GOT3 (cell line): ENCODE results near the gene MAP3K5.
"Not testable (repeated sequence)": the region's sequence is repeated elsewhere in the genome, so short reads cannot be mapped to it uniquely, and the experiment has no call there.

ENCODE experiments used
- DNase-seq: peaks from one replicate; lab custom pipeline; 2025; ENCODE audit warnings: mixed read lengths; lab: John Stamatoyannopoulos, UW

MAP3K5 gene

GRCh38 chr6:136725124-136725523 lies 67.2 kb downstream of the MAP3K5 start:
- no peak for DNase-seq

- no peak for DNase-seq
Measured at GRCh38 chr6:136723780-136724179, 68.5 kb downstream of the MAP3K5 start.

DNA sequence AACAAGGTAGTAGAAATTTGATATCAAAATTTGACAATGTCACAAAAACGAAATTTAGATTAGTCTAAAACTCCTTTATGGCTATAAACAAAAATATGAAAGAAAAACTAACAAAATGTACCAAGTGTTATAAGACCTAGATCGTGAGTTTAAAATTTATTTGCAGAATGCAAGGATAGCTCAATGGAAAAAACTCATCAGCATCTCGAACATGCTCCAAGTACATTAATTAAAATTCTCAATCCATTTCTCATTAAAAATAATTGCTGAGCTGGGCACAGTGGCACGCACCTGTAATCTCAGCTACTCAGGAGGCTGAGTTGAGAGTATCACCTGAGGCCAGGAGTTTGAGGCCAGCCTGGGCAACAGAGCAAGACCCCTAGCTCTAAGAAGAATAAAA lies 70.8 kb downstream of the MAP3K5 start:
- no peak for DNase-seq

DNA sequence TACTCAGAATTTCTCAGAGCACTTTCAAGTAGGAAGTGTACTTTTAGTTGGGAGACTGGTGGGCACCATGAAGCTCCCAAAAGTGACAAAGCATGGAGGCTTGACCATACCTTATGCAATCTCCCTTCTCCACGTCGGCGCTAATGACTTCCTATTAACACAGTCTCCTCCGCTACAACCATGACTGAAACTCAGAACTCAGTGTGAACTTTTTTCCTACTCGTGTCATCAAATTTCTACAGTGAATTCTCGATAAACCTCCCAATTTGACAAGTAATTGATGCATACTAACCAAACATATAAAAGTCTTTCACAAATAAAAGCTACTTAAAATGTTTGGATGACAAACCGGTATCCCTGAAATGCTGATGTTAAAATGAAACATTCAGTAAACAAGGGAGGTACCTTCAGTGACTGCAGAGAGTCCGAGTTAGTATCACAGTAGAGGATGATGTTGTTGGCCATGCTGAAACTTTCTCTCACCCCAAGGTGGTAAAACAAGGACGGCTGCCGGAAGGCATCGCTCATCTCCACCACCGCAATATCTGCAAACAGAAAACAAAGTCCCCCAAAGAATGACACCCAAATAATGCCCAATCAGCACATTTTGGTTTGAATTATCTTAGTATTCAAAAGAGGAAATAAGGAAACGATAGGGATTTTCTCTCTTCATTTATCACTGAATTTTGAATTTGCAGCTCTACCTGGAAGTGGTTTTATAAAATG lies 72.1 kb downstream of the MAP3K5 start:
- no peak for DNase-seq

- no peak for DNase-seq
Measured at GRCh38 chr6:136719280-136720044, 72.8 kb downstream of the MAP3K5 start.

DNA sequence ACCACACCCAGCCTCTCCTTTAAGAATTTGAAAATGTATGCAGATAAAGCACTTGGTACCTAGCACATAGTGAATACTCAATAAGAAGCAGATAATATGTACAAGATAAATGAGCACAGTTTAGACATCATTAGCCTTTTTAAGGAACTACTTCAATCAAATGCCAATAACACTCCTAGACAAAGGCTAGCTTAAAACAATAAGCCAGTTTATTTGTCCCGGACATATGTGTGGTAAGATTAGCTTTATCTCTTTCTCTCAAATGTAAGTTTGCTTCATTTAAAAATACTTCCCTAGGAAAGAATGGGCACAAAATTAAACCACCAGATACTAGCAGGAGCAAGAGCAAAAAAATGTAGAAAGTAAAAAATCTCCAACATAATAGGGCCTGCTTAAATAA lies 73.8 kb downstream of the MAP3K5 start:
- no peak for DNase-seq

- no peak for DNase-seq
Measured at GRCh38 chr6:136717716-136717990, 74.6 kb downstream of the MAP3K5 start.

DNA sequence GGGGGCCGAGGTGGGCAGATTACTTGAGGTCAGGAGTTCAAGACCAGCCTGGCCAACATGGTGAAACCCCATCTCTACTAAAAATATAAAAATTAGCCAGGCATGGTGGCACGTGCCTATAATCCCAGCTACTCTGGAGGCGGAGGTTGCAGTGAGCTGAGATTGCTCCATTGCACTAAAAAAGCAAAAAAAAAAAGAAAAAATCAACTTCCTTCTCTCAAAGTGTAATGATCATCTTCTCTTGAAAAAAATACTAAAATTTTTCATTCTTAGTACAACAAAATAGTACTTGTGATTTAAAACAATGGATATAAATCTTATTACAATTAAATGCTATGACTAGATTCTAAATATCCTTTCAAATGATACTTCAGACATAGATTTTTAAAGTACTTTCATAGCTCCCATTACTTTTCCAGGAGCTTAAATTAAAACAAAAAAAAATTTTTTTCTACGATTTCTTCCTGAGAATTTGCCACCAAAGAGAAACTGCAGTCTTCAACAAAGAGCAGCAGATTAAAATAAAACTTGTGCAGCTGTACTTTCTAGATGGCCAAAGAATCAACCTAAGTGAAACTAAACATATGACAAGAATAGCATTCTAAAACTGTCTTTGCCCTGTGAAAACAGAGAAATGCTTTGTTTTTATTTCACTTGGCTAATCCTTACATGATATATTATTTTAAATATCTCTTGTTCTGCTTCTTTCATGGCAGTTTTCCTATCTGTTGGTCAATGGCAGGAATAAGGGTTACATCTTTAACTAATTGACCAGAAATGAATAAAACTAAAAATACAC lies 75.2 kb downstream of the MAP3K5 start:
- no peak for DNase-seq

DNA sequence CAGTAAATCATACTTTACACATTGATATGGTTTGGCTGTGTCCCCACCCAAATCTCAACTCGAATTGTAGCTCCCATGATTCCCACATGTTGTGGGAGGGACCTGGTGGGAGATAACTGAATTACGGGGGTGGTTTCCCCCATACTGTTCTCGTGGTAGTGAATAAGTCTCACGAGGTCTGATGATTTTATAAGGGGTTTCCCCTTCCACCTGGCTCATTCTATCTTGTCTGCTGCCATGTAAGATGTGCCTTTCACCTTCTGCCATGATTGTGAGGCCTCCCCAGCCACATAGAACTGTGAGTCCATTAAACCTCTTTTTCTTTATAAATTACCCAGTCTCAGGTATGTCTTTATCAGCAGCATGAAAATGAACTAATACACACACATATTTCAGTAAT lies 79.6 kb downstream of the MAP3K5 start:
- DNase-seq = not testable (repeated sequence)

DNA sequence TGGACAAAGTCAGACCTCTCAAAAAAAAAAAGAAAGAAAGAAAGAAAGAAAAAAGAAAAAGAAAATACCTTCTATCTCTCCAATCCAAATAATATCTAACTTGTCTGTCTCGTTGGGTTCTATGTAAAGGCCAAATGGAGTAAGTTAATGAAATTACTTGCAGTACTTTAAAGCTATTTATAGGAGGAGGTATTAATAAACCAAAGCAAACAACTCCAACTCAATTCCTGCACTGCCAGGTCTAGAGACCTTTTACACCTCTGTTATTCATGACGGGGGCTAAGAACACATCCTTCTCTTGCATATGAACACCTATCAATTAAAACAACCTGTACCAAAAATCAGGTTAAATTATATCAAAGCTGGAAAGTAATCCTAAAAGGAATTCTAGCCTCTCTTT lies 80.6 kb downstream of the MAP3K5 start:
- no peak for DNase-seq

DNA sequence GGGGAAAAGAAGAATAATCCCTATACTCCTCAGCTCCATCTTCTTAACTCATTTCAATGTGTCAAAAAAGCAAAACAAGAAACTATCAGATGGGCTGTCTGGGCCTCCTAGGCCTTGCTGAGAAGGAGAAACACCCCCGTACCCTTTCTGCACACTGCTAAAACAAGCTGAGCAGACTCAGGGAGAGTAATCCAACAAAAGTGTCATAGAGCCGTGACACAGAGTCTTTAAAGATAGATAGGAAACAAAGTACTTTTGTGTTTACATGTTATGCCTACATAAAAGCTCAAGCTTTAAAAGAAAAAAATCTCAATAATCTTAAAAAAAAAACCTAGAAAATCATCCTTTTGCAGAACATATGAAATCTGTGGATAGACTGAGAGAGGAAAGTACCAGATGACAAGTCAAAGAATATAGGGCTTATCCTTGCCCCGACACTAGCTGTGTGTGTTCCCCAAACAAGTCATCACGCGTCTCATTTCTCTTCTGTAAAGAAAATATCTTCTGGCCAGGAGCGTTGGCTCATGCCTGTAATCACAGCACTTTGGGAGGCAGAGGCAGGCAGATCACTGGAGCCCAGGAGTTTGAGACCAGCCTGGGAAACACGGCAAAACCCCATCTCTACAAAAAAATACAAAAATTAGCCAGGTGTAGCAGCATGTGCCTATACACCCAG lies 81.3 kb downstream of the MAP3K5 start:
- DNase-seq = no peak

- no peak for DNase-seq
Measured at GRCh38 chr6:136709429-136709828, 82.8 kb downstream of the MAP3K5 start.

GRCh38 chr6:136706430-136706829 lies 85.8 kb downstream of the MAP3K5 start:
- no peak for DNase-seq

- no peak for DNase-seq
Measured at GRCh38 chr6:136703331-136703865, 88.9 kb downstream of the MAP3K5 start.

- DNase-seq = no peak
Measured at GRCh38 chr6:136701045-136701444, 91.2 kb downstream of the MAP3K5 start.

- no peak for DNase-seq
Measured at GRCh38 chr6:136699358-136699757, 92.9 kb downstream of the MAP3K5 start.

DNA sequence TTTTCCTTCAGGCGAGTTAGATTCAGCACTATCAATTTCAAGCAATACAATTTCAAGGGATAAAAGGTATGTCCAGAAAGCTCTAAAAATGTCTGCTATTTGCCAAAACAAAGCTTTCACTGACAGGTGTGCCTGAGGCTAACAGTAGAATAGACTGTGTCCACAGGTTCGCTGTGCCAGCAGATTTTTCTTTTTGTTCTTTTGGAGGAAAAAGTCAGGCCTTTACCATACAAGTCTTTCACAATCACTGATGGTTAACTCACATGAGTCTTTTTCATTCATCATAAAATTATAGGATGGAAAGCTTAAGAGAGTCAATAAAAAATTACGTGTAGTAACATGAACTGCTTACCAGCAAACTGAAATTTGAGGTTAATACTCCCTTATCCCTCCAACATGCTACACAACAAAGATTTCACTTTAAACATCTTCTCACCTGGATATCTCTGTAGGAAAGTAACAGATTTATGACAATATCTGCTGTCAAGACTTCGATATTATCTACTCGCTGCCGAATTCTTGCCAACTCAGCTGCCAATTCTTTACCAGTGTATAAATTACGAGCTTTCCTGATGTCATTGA lies 95.4 kb downstream of the MAP3K5 start:
- no peak for DNase-seq

GRCh38 chr6:136696238-136696637 lies 96.0 kb downstream of the MAP3K5 start:
- no peak for DNase-seq

DNA sequence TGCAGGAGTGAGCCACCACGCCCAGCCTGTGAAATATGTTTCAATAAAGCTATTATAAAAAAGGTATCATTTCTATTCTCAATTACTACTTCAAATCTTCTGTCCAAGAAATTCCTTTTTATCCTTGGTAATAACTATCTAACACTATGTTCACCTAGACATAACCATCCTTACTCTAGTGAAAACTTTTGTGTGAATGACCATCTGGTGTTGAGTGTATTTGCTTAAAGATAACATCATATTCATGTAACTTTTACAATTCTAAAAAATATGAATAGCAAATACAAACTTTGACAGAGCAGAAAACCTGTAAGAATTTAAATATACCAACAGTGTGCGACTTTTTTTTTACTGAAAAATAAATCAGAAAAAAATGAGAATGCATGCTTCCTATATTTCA lies 96.9 kb downstream of the MAP3K5 start:
- no peak for DNase-seq

DNA sequence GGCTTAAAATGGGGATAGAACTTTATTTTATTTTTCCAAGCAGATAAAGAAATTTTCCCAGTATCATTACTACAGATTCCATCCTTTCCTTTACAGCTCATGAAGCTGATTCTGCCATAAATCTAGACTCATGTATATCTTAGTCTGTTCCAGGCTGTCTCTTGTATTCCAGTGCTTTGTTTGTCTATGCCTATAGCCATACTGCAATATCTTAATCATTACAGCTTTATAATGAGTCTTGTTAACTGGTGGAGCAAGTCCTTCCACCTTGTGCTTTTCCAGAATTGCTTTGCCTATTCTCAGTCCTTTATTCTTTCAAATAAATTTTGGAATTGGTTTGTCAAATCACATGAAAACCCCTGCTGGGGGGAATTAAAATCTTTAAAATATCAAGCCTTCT lies 99.2 kb downstream of the MAP3K5 start:
- no peak for DNase-seq

DNA sequence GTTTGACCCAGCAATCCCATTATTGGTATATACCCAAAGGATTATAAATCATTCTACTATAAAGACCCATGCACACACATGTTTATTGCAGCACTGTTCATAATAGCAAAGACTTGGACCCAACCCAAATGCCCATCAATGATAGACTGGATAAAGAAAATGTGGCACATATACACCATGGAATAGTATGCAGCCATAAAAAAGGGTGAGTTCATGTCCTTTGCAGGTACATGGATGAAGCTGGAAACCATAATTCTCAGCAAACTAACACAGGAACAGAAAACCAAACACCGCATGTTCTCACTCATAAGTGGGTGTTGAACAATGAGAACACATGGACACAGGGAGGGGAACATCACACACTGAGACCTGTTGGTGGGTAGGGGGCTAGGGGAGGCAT lies 104.4 kb downstream of the MAP3K5 start:
- DNase-seq = not testable (repeated sequence)
